ENCODE measurements around the gene ANKRD13B.
A peak's percentile ranks its signal among the peaks of the same experiment; 100 is the strongest.

ANKRD13B gene

GRCh38 chr17:29568331-29569244 lies 24.3 kb upstream of the ANKRD13B start, which contains the start of gene TP53I13:
Gene TP53I13 (plus strand): TSS chr17:29568701. CDS start chr17:29568759, 58 bp downstream.
- FAIRE-seq (peak; percentile 90), DNase-seq (ENCODE audit: insufficient read length, low spot score) (peak; percentile 93)

DNA sequence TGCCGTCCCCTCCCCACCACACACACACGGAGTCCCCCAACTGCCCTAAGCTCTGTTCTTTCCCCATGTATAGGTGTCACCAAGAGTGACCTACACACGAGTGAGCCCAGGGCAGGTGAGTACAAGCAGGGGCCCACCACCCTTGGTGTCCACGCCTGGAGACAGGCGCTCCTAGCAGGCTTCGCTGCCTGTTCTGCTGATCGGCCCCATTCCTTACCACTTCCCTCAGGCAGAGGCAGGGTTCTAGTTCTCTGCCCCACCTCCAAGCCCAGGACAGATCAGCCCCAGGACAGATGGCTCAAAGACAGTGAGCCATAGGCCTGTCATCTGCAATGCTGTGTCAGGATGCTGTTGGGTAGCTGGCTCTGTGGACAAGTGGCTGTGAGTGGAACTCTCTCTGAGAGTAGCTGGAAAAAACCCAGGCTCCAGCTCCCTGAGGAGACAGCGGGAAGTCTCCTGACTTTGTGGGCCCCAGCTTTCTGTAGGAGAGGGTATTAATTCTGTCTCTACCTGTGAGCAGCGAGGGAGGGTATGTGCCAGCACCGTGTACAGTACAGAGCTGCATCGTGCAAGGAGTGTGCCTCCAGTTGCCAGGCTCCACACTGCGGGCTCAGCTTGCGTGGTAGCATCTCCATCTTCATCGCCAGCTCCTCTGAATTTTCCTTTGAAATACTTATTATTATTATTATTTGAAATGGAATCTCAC lies 23.5 kb upstream of the ANKRD13B start:
- DNase-seq (ENCODE audit: insufficient read length, low spot score) = no peak
- FAIRE-seq = peak; percentile 68

GRCh38 chr17:29570521-29570920 lies 22.4 kb upstream of the ANKRD13B start:
- DNase-seq (ENCODE audit: insufficient read length, low spot score) (no peak), FAIRE-seq (no peak)

GRCh38 chr17:29571486-29571882 lies 21.4 kb upstream of the ANKRD13B start:
- FAIRE-seq = no peak
- DNase-seq (ENCODE audit: insufficient read length, low spot score) = no peak

- no peak for FAIRE-seq
- no peak for DNase-seq (ENCODE audit: insufficient read length, low spot score)
Measured at GRCh38 chr17:29571883-29572681, 20.9 kb upstream of the ANKRD13B start.

DNA sequence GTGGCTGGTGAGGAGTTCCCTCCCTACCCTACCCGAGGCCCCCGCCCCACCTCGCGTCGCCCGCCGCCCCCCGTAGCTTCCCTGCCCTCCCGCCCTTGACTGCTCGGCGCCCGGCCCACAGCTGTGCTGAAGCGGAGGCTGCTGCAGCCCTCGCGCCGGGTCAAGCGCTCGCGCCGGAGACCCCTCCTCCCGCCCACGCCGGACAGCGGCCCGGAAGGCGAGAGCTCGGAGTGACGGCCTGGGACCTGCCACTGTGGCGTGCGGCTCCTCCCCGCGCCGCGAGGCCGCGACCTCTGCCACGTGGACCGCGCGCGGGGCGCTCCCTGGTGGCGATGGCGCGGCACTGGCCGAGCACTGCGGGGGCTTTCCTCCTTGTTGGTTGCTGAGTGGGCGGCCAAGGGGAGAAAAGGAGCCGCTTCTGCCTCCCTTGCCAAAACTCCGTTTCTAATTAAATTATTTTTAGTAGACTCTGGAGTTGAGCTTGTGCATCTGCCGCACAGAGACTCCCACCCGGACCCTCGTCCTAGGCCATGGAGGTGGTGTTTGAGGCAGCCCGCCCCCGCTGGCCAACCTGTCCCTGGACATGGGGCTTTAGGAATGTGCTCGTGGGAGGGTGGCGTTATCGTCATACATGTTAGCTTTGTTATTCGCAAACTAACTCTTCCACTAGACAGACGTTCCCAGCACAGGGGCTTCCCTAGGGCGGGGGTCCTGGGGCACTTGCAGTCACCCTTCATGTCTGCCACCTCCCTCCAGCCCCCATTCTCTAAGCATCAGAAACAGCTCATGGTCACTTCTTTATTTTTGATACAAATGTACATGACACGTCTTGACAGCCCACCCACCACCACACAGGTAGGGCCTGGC lies 20.0 kb upstream of the ANKRD13B start:
- DNase-seq (ENCODE audit: insufficient read length, low spot score) (no peak), FAIRE-seq (no peak)

DNA sequence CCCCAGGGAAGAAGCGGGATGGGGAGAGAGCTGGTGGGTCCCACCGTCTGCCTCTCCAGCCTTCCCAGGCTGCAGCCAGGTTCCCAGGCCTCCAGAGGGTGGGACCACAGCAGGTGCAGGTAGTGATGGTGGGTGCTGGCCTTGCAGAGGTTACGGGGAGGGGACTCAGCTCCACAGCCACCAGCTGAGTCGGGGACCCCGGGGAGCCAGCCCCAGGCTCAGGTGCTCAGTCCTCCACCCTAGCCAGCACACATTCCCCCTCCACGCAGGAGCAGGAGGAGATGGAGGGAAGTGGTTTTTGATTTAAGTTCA lies 19.4 kb upstream of the ANKRD13B start:
- FAIRE-seq (no peak), DNase-seq (ENCODE audit: insufficient read length, low spot score) (no peak)

DNA sequence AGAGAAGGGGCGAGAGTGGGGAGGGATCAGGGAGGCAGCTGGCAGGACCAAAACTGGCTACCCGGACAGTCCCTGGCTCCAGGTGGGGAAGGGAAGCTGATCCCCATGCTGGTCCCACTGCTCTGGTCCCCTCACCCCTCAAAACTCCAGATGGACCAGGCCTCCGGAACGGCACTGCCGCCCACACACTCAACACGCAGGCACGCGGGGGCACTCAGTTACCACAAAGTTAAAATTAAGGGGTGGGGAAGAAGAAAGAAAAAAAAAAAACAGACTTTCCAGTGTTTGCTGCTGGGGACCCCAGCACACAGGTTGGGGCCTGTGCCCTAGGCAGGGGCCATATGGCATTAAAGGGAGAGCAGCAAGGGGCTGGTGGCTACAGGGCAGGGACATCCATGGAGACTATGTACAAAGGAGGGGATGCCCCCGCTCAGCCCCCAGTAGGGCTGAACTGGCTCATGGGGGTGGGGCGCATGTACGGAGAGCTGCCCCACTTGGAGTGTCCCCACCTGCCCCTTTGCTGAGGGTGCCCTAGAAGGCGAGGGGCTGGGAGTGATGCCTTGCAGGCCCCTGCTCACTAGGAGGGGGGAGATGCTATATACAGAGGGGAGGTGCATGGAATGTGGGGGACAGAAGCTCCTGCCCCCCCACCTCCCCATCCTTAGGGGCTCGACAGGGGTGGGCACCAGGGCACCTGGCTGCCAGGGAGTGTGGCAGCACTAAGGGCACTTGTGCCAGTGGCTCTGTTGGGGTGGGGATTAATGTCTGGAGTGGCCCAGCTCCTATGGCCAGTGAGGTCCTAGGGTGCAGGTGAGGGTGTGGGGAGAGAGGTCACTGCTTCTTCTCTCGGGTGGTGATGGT lies 18.8 kb upstream of the ANKRD13B start:
- DNase-seq (ENCODE audit: insufficient read length, low spot score) (no peak), FAIRE-seq (no peak)

DNA sequence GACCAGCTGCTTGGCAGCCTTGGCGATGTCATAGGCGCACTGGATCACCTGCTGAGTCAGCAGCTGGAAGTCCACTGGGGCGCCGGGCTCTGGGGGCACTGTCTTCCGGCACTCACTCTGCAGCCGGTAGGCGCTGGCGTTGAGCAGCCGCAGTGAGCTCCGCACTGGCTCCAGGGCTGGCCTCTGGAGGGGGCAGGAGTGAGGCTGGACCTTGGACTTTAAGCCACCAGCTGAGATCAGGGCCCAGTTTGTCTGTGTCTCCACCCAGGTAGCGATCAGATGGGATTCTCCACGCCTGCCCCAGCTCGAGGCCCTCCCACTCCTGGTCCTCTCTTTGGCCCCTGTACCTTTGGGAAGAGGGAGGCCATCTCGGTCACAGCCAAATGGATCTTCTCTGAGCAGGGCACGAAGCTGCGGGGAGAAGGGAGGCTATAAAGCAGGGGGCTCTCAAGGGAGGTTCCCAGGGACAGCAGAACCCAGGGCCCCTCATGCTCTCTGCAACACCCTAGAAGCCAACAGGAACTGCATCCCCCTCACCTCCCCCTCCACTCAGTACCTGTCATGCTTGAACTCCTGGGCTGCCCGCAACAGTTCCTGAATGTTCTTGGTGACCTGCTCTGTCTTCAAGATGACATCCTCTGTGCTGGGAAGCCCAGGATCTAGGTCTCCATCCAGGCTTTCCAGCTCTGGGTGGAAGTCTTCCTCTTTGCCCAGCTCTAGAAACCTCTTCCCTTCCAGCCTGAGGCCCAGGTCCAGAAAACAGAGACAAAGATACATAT lies 18.0 kb upstream of the ANKRD13B start:
- DNase-seq (ENCODE audit: insufficient read length, low spot score) (no peak), FAIRE-seq (no peak)

DNA sequence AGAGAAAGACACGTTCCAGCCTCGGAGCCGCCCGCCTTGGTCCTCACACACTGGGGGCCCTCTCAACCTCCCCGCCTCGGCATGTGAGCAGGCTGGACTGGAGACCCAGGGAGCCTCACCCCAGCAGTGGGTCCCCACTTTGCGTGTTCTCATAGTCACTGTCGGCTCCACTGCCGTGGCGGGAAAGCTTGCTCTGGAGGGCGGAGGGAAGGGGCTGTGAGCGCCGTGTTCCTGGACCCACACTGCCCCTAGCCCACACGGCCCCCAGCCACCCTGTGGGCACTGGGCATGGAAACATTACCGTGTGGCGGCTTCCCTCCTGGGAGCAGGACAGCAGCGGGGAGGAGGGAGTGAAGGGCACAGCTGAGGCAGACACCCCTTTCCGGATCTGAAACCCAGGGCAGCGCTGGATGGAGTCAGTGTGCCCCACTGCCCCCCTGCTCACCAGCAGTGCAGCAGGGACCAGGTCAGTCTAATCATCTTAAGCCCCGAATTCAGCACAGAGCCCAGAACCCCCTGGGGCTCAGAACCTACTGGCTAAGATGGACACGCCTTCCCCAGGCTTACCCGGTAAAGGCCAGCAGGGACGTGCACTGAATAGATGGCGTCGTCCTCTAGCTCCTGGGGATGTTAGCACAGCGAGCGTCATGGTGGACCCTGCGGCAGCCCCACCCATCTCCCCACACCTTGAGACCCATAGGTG lies 17.3 kb upstream of the ANKRD13B start:
- DNase-seq (ENCODE audit: insufficient read length, low spot score) (no peak), FAIRE-seq (no peak)

- no peak for FAIRE-seq
- no peak for DNase-seq (ENCODE audit: insufficient read length, low spot score)
Measured at GRCh38 chr17:29576214-29577000, 16.5 kb upstream of the ANKRD13B start.

- no peak for DNase-seq (ENCODE audit: insufficient read length, low spot score)
- peak; percentile 48 for FAIRE-seq
Measured at GRCh38 chr17:29577001-29577370, 15.9 kb upstream of the ANKRD13B start.

- FAIRE-seq (no peak), DNase-seq (ENCODE audit: insufficient read length, low spot score) (no peak)
Measured at GRCh38 chr17:29577385-29578211, 15.3 kb upstream of the ANKRD13B start.

GRCh38 chr17:29578626-29579485 lies 14.1 kb upstream of the ANKRD13B start:
- no peak for DNase-seq (ENCODE audit: insufficient read length, low spot score)
- no peak for FAIRE-seq
